Muscle of leg (tissue), 16 donors: ENCODE results near the gene FIP1L1. TPM values are rescaled to one million over a fixed set of nuclear protein-coding genes. Genes with fewer than 3 reads are reported as not detected.
A peak's percentile ranks its signal among the peaks of the same experiment; 100 is the strongest.
"Not testable (repeated sequence)": the region's sequence is repeated elsewhere in the genome, so short reads cannot be mapped to it uniquely, and the experiment has no call there.

Source experiments
- DNase-seq: peaks from one replicate; pipeline ENCODE4 v3.0.0; 2013
- H3K27ac ChIP-seq: one replicate; pipeline ENCODE4 v1.5.1; 2013; ENCODE audit warnings: mild to moderate bottlenecking, low read length, control low read depth
- H3K27me3 ChIP-seq: one replicate; pipeline ENCODE4 v1.6.1; 2013; ENCODE audit warnings: low read length; ENCODE audit not compliant: control insufficient read depth, insufficient read depth
- H3K36me3 ChIP-seq: one replicate; pipeline ENCODE4 v1.6.1; 2013; ENCODE audit warnings: low read length; ENCODE audit not compliant: control insufficient read depth, insufficient read depth
- H3K4me1 ChIP-seq: one replicate; pipeline ENCODE4 v1.6.1; 2013; ENCODE audit warnings: low read length; ENCODE audit not compliant: control insufficient read depth, insufficient read depth
- H3K4me3 ChIP-seq: one replicate; pipeline ENCODE4 v1.5.1; 2013; ENCODE audit warnings: low read length, control low read depth
- H3K9me3 ChIP-seq: replicated peaks from 2 replicates; pipeline ENCODE4 v1.6.1; 2013; ENCODE audit warnings: low read depth, low read length; ENCODE audit not compliant: control insufficient read depth
- WGBS: methylation state at CpG from one replicate; pipeline ENCODE4 v1.1.5; 2013; ENCODE audit warnings: missing lambda C conversion rate; ENCODE audit not compliant: insufficient coverage; 5-methylcytosine and 5-hydroxymethylcytosine counted together
- long read RNA-seq, 11 donors: transcript quantifications; one replicate each; lab custom pipeline, GENCODE V29; 2026
- polyA plus RNA-seq, 8 donors: library from polyadenylated mRNA; unstranded; fragments of 120-200 nt; gene quantifications; one replicate each; pipeline versions ENCODE4 v1.2.1 to v1.2.3, GENCODE V29; 2013; ENCODE audit warnings: inconsistent platforms in 1 of 8, low replicate concordance in 1 of 8; ENCODE audit not compliant: insufficient read length in 8 of 8, insufficient read depth in 1 of 8
- total RNA-seq: library from RNA; stranded (reverse); fragments of 120-200 nt; gene quantifications from one replicate; pipeline ENCODE4 v1.2.4, GENCODE V29; 2013

The FIP1L1 gene
- 46.3 TPM for total RNA-seq
- 10 to 100 TPM; 42.2 to 53.5 (median 47.8) TPM for polyA plus RNA-seq
- long read RNA-seq, donor 1, result 0 reads
- long read RNA-seq, donor 2, partial matches to known transcripts, result 0 of 1 reads
- long read RNA-seq, donor 2, other reads (novel, unspliced or antisense), result 0 of 1 reads
- long read RNA-seq, donor 3, partial matches to known transcripts, result 0 of 3 reads
- long read RNA-seq, donor 3, other reads (novel, unspliced or antisense), result 0 of 3 reads
- long read RNA-seq, donor 4, partial matches to known transcripts, result 0 of 1 reads
- long read RNA-seq, donor 4, other reads (novel, unspliced or antisense), result 0 of 1 reads
- long read RNA-seq, donor 5, transcript FIP1L1-201 (15 exons, 1,878 nt), result major isoform, 5 of 6 reads
- long read RNA-seq, donor 5, partial matches to known transcripts, result 0 of 6 reads
- long read RNA-seq, donor 5, other reads (novel, unspliced or antisense), result 0 of 6 reads
- long read RNA-seq, donor 6, partial matches to known transcripts, result 0 of 5 reads
- long read RNA-seq, donor 6, other reads (novel, unspliced or antisense), result 0 of 5 reads
- long read RNA-seq, donor 7, partial matches to known transcripts, result 7 of 12 reads
- long read RNA-seq, donor 7, other reads (novel, unspliced or antisense), result 0 of 12 reads
- long read RNA-seq, donor 8, partial matches to known transcripts, result 0 of 1 reads
- long read RNA-seq, donor 8, other reads (novel, unspliced or antisense), result 0 of 1 reads
- long read RNA-seq, donor 9, partial matches to known transcripts, result 0 of 1 reads
- long read RNA-seq, donor 9, other reads (novel, unspliced or antisense), result 0 of 1 reads
- long read RNA-seq, donor 10, partial matches to known transcripts, result 6 of 12 reads
- long read RNA-seq, donor 10, other reads (novel, unspliced or antisense), result 0 of 12 reads
- long read RNA-seq, donor 11, partial matches to known transcripts, result 0 of 4 reads
- long read RNA-seq, donor 11, other reads (novel, unspliced or antisense), result 0 of 4 reads

DNA sequence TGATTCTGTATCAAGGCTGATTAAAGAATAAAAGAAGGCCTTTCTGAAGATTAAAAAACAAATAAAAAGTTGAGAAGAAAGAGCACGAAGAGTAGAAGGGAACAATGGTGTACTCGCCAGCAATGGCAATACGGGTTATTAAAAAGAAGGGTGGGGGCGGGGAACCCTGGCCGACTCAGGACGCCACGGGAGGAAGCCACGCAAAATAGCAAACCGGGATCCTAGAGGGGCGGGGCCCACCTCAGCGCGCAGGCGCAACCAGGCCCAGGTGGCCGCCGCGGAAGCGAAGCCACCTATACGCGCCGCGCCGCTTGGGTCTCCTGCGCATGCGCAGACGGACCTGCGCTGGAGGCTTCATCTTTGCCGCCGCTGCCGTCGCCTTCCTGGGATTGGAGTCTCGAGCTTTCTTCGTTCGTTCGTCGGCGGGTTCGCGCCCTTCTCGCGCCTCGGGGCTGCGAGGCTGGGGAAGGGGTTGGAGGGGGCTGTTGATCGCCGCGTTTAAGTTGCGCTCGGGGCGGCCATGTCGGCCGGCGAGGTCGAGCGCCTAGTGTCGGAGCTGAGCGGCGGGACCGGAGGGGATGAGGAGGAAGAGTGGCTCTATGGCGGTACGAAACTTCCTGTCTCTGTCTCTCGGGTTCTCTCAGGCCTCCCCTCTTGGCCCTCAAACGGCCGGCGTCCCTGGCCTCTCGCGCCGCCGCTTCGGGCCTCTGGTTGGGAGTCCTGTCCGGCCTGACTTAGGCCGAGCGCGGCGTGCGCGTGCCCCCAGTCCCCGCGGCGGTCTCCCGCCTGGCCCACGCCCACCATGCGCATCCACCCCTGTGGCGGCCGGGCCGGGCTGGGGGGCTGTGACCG is at the start of gene FIP1L1:
Gene FIP1L1, plus strand, starts transcription at position 323 of the 852 bp plus-strand sequence. Its CDS starts 198 bp downstream, at position 521.
- H3K27ac ChIP-seq, result peak within 1 kb of the TSS; percentile 95
- H3K9me3 ChIP-seq, result no peaks in the 10 kb centered on the region
- peak within 1 kb of the TSS; percentile 95 for H3K4me3 ChIP-seq
- under 1% methylated on average over 81 of the region's 85 CpGs for WGBS
- H3K4me1 ChIP-seq, result peaks cover 3% of the 10 kb centered on the region
- peaks cover 2% of the 10 kb centered on the region for H3K27me3 ChIP-seq
- H3K36me3 ChIP-seq, result peaks cover 2% of the 10 kb centered on the region
- peak; percentile 97 for DNase-seq

- H3K4me1 ChIP-seq, H3K36me3 ChIP-seq, H3K27me3 ChIP-seq, H3K27ac ChIP-seq, H3K9me3 ChIP-seq, H3K4me3 ChIP-seq, DNase-seq: not testable (repeated sequence)
- 89% methylated on average over 3 of the region's 6 CpGs for WGBS
These were observed 42.5 kb upstream of the FIP1L1 start for GRCh38 chr4:53334916-53335315.

DNA sequence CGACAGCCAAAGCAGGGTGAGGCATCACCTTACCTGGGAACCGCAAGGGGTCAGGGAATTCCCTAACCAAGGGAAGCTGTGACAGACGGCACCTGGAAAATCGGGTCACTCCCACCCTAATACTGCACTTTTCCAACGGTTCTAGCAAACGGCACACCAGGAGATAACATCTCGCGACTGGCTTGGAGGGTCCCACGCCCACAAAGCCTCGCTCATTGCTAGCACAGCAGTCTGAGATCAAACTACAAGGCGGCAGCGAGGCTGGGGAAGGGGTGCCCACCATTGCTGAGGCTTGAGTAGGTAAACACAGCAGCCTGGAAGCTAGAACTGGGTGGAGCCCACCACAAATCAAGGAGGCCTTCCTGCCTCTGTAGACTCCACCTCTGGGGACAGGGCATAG is 37.3 kb upstream of the FIP1L1 start:
- WGBS, result 96% methylated on average over 11 of the region's 12 CpGs
- H3K9me3 ChIP-seq, result peaks cover 14% of the 10 kb centered on the region

DNA sequence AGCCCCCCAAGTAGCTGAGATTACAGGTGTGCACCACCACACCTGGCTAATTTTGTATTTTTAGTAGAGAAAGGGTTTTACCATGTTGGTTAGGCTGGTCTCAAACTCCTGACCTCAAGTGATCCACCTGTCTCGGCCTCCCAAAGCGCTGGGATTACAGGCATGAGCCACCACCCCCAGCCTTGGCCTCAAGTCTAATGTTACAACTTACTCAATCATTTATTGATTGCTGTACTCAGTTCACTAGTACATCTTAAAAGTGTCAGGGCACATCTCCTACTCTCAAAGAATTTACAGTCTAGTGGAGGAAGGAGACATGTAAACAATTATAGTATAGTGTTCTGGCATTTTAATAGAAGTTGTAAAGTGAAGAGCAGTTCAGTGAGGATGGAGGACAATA is 31.0 kb upstream of the FIP1L1 start:
- H3K9me3 ChIP-seq, H3K4me3 ChIP-seq, H3K27ac ChIP-seq, DNase-seq, H3K4me1 ChIP-seq, H3K27me3 ChIP-seq, H3K36me3 ChIP-seq: not testable (repeated sequence)
- WGBS, result 100% methylated on average over 1 of the region's 2 CpGs

More for the DNA sequence above, 37.3 kb upstream of the FIP1L1 start:
- not testable (repeated sequence) for H3K27ac ChIP-seq, H3K4me3 ChIP-seq, H3K4me1 ChIP-seq, DNase-seq, H3K36me3 ChIP-seq, H3K27me3 ChIP-seq

- WGBS, result 31% methylated on average over 2 of the region's 5 CpGs
- Histone ChIP-seq H3K36me3 (no peaks in the 10 kb centered on the region), H3K9me3 (peaks cover 2% of the 10 kb centered on the region), H3K27me3 (no peaks in the 10 kb centered on the region), H3K4me3 (no peak overlapping the region), H3K4me1 (no peaks in the 10 kb centered on the region), H3K27ac (no peak overlapping the region)
- DNase-seq, result peak; percentile 16
These were observed 30.3 kb upstream of the FIP1L1 start for GRCh38 chr4:53346920-53347852.

DNA sequence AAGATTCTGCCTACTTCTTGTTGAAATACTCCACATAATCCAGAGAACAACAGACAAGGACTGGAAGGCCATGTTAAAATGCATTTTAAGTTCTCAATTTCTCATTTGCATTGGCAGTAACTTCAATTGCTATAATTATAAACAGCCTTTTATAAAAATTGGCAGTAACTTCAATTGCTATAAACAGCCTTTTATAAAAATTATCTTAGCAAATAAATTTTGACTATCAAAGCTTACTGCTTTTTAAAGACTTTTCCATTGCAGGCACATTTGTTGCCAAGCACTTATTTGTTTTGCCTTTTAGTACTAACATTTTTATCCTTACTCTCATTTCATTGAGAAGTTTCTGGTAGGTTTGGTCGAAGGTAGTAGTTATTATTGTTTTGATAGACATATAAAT is 29.4 kb upstream of the FIP1L1 start:
- DNase-seq, result peak; percentile 24
- WGBS, result no CpG with 5 or more reads among the region's 1 CpG
- Histone ChIP-seq H3K4me1 (no peaks in the 10 kb centered on the region), H3K27me3 (no peaks in the 10 kb centered on the region), H3K9me3 (peaks cover 2% of the 10 kb centered on the region), H3K4me3 (no peak overlapping the region), H3K27ac (no peak overlapping the region), H3K36me3 (no peaks in the 10 kb centered on the region)

GRCh38 chr4:53349091-53349491 is 28.4 kb upstream of the FIP1L1 start:
- peak; percentile 90 for DNase-seq
- Histone ChIP-seq H3K9me3 (peaks cover 2% of the 10 kb centered on the region), H3K4me1 (no peaks in the 10 kb centered on the region), H3K36me3 (peaks cover 4% of the 10 kb centered on the region), H3K4me3 (no peak overlapping the region), H3K27me3 (no peaks in the 10 kb centered on the region), H3K27ac (no peak overlapping the region)
- WGBS, result 67% methylated on average over 1 of the region's 4 CpGs

DNA sequence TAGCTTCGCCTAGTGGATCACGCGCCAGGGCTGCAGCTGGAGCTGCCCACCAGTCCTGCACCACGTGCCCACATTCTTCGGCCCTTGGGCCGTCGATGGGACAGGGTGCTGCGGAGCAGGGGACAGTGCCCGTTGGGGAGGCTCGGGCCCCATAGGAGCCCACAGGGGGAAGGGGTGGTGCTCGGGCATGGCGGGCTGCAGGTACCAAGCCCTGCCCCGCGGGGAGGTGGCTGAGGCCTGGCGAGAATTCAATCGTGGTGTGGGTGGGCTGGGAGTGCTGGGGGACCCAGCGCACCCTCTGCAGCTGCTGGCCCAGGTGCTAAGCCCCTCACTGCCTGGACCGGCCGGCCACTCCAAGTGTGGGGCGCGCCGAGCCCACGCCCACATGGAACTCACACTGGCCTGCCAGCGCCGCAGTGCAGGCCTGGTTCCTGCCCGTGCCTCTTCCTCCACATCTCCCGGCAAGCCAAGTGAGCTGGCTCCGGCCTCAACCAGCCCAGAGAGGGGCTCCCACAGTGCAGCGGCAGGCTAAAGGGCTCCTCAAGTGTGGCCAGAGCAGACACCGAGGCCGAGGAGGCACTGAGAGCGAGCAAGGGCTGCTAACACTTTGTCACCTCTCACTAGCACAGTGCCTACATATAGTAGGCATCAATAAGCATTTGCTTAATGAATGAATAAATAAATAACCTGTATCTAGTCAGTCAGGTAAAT is 23.3 kb upstream of the FIP1L1 start:
- H3K27ac ChIP-seq, result no peak overlapping the region
- no peaks in the 10 kb centered on the region for H3K27me3 ChIP-seq
- no peak overlapping the region for H3K4me3 ChIP-seq
- WGBS, result 97% methylated on average over 25 of the region's 32 CpGs
- no peaks in the 10 kb centered on the region for H3K9me3 ChIP-seq
- H3K4me1 ChIP-seq, result no peaks in the 10 kb centered on the region
- peaks cover 5% of the 10 kb centered on the region for H3K36me3 ChIP-seq
- no peak for DNase-seq
